ENCODE data around the gene ZNF385C.

The ZNF385C gene

GRCh38 chr17:41976142-41976768 lies 122.0 kb downstream of the ZNF385C start:
- H3K79me2 ChIP-seq (ENCODE audit: low read length), result peaks cover 51% of the 10 kb centered on the region
- peak overlapping the region; percentile 81 for H3K27ac ChIP-seq (ENCODE audit: low read length)
- peak overlapping the region; percentile 34 for H3K4me3 ChIP-seq (ENCODE audit: low read length)
- peak overlapping the region; percentile 92 for H3K4me2 ChIP-seq (ENCODE audit: low read depth, low read length)
- peaks cover 24% of the 10 kb centered on the region for H3F3A ChIP-seq (ENCODE audit: insufficient read depth, low read length)
- TF ChIP-seq CTCF (IDR thresholded peaks at IDR 0.05; ENCODE audit: low read length) (no peak), EZH2 (optimal IDR thresholded peaks at IDR 0.05; ENCODE audit: low read depth, low read length) (no peak)
- no peaks in the 10 kb centered on the region for H3K9me3 ChIP-seq (replicated peaks; ENCODE audit: insufficient read depth, low read length)
- no peaks in the 10 kb centered on the region for H4K20me1 ChIP-seq (ENCODE audit: insufficient read depth, low read length)
- H3K27me3 ChIP-seq (replicated peaks; ENCODE audit: insufficient read depth, low read length), result no peaks in the 10 kb centered on the region
- DNase-seq, result peak; percentile 84
- H3K4me1 ChIP-seq (ENCODE audit: low read length), result peaks cover 27% of the 10 kb centered on the region
- H3K36me3 ChIP-seq (replicated peaks; ENCODE audit: insufficient read depth, low read length), result peaks cover 5% of the 10 kb centered on the region; the same call in 1 of the 2 replicates
- H2AFZ ChIP-seq (ENCODE audit: low read length), result no peak overlapping the region
- peak overlapping the region; percentile 28; the same call in 1 of the 2 replicates for H3K9ac ChIP-seq (ENCODE audit: low read length)
- H3K9me2 ChIP-seq (replicated peaks; ENCODE audit: insufficient read depth, low read length), result no peaks in the 10 kb centered on the region

All from MM.1S (cell line).